ENCODE data around the gene ZDHHC11B.
"Not testable (repeated sequence)": the region's sequence is repeated elsewhere in the genome, so short reads cannot be mapped to it uniquely, and the experiment has no call there.

Gene ZDHHC11B

GRCh38 chr5:714215-715118 is 70.1 kb downstream of the ZDHHC11B start:
- DNase-seq, result not testable (repeated sequence)

GRCh38 chr5:713686-714085 is 70.8 kb downstream of the ZDHHC11B start:
- not testable (repeated sequence) for DNase-seq

GRCh38 chr5:708848-709517 is 75.5 kb downstream of the ZDHHC11B start:
- DNase-seq, result not testable (repeated sequence)

- DNase-seq, result not testable (repeated sequence)
These were observed 76.2 kb downstream of the ZDHHC11B start for GRCh38 chr5:708374-708773.

- DNase-seq, result not testable (repeated sequence)
These were observed 78.4 kb downstream of the ZDHHC11B start for GRCh38 chr5:706127-706526.

GRCh38 chr5:696753-697702 is 87.5 kb downstream of the ZDHHC11B start:
- DNase-seq, result not testable (repeated sequence)

- DNase-seq, result not testable (repeated sequence)
These were observed 88.3 kb downstream of the ZDHHC11B start for GRCh38 chr5:696191-696590.

- not testable (repeated sequence) for DNase-seq
These were observed 89.1 kb downstream of the ZDHHC11B start for GRCh38 chr5:695475-695874.

GRCh38 chr5:694042-694431 is 90.5 kb downstream of the ZDHHC11B start:
- DNase-seq, result peak; percentile 29

- DNase-seq, result peak; percentile 85
These were observed 91.1 kb downstream of the ZDHHC11B start, which contains the start of gene TPPP for GRCh38 chr5:693271-694041. Gene TPPP, minus strand, starts transcription at chr5:693352. Its CDS starts 15,292 bp downstream, at chr5:678060.

GRCh38 chr5:692529-693041 is 91.9 kb downstream of the ZDHHC11B start:
- DNase-seq, result peak; percentile 50

GRCh38 chr5:691817-692528 is 92.6 kb downstream of the ZDHHC11B start:
- no peak for DNase-seq

GRCh38 chr5:691049-691448 is 93.5 kb downstream of the ZDHHC11B start:
- DNase-seq, result not testable (repeated sequence)

- not testable (repeated sequence) for DNase-seq
These were observed 94.2 kb downstream of the ZDHHC11B start for GRCh38 chr5:690293-690692.

- not testable (repeated sequence) for DNase-seq
These were observed 96.0 kb downstream of the ZDHHC11B start for GRCh38 chr5:688348-689010.

- not testable (repeated sequence) for DNase-seq
These were observed 97.6 kb downstream of the ZDHHC11B start for GRCh38 chr5:686936-687335.

- not testable (repeated sequence) for DNase-seq
These were observed 98.4 kb downstream of the ZDHHC11B start for GRCh38 chr5:686172-686523.

- no peak for DNase-seq
These were observed 99.0 kb downstream of the ZDHHC11B start for GRCh38 chr5:685262-686171.

- no peak for DNase-seq
These were observed 99.7 kb downstream of the ZDHHC11B start for GRCh38 chr5:684751-685216.

Measured in CD4-positive, alpha-beta T cell treated with Interleukin-10 for 1 hour (primary cell).